ENCODE data around the gene ACTL8.

- TF ChIP-seq CTCF (IDR thresholded peaks at IDR 0.05; ENCODE audit: low read depth, low read length) (no peak), MAX (IDR thresholded peaks at IDR 0.05; ENCODE audit: low read depth, low read length) (no peak)
Observed at GRCh38 chr1:17729909-17730308, 25.2 kb upstream of the ACTL8 start.
